Measurements from ENCODE around the gene HOXD1.
A peak's percentile ranks its signal among the peaks of the same experiment; 100 is the strongest.

The HOXD1 gene

GRCh38 chr2:176165370-176166050, 23.0 kb upstream of the HOXD1 start:
- DNase-seq (ENCODE audit: low spot score): no peak

GRCh38 chr2:176166272-176166671, 22.2 kb upstream of the HOXD1 start:
- DNase-seq (ENCODE audit: low spot score): no peak

- DNase-seq (ENCODE audit: low spot score): no peak
These were observed 21.1 kb upstream of the HOXD1 start for GRCh38 chr2:176167398-176167797.

- no peak for DNase-seq (ENCODE audit: low spot score)
These were observed 19.3 kb upstream of the HOXD1 start for GRCh38 chr2:176169181-176169580.

DNA sequence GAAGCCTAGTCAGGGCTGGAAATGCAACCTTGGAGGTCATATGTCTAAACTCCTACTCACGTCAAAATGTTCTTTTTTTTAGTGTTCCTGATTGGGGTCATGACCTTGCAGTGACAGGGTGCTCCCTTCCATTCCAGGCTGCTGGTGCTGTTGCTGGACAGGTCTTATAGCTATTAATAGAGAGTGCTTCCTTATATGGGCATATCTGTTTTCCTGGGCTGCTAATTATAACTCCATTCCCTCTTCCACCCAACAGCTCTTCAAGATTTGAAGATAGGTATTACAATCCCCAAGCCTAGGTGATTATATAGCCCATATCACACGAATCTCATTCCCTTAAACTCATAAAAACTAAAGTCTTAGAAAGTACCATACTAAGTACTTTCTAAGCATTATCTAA, 18.8 kb upstream of the HOXD1 start:
- no peak for DNase-seq (ENCODE audit: low spot score)

- no peak for DNase-seq (ENCODE audit: low spot score)
These were observed 17.7 kb upstream of the HOXD1 start for GRCh38 chr2:176170602-176171305.

- DNase-seq (ENCODE audit: low spot score): no peak
These were observed 17.0 kb upstream of the HOXD1 start for GRCh38 chr2:176171351-176172006.

DNA sequence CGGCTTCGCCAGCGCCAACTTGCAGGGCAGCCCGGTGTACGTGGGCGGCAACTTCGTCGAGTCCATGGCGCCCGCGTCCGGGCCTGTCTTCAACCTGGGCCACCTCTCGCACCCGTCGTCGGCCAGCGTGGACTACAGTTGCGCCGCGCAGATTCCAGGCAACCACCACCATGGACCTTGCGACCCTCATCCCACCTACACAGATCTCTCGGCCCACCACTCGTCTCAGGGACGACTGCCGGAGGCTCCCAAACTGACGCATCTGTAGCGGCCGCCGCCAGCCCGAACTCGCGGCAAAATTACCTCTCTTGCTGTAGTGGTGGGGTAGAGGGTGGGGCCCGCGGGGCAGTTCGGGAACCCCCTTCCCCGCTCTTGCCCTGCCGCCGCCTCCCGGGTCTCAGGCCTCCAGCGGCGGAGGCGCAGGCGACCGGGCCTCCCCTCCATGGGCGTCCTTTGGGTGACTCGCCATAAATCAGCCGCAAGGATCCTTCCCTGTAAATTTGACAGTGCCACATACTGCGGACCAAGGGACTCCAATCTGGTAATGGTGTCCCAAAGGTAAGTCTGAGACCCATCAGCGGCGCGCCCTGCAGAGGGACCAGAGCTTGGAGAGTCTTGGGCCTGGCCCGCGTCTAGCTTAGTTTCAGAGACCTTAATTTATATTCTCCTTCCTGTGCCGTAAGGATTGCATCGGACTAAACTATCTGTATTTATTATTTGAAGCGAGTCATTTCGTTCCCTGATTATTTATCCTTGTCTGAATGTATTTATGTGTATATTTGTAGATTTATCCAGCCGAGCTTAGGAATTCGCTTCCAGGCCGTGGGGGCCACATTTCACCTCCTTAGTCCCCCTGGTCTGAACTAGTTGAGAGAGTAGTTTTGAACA, 16.2 kb upstream of the HOXD1 start:
- no peak for DNase-seq (ENCODE audit: low spot score)

DNA sequence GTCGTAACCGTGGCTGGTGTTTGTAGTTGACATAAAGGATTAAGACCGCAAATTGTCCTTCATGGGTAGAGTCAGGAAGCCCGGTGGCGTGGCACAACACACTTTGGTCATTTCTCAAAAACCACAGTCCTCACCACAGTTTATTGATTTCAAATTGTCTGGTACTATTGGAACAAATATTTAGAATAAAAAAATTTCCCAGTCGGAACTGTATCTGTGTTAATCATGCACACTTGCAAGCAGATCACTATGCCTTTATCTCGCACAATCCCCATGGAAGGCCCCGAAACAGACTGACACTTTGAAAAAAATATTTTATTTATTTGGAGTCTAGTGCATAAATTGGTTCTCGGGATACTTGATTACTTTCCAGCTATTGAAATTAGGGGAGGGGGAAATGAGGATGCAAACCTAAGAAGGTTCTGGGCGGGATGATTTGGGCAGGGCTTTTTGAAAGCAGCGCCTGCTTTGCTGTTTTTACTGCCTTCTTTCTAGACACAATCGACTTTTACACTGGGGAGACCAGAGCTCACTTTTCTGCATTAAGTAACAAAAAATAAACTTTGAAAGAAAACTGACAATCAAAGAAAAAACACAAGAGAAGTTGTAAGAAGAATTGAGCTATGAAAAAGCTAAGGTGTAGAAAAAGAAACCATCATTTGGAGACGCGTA, 15.4 kb upstream of the HOXD1 start:
- no peak for DNase-seq (ENCODE audit: low spot score)

- no peak for DNase-seq (ENCODE audit: low spot score)
These were observed 14.7 kb upstream of the HOXD1 start for GRCh38 chr2:176173567-176174381.

DNA sequence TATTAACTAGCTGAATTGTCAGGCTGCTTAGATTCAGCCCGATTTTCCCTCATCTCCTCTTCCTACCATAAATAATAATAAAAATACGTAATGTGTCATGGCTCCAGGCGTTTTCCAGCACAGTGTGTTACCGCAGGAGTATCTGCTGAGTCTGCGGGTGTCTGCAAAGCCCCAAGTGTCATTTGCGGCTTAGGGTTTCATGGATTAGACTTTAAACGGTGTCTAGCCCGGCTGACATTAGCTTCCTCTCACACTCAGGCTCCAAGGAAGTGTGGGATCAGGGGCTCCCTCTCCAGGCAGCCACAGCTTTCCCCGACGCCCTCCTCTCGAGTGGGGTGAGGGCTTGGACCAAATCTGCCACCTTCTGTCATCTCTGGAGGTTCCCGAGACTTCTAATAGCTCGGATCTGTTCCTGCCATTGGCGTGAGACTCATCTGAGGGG, 14.1 kb upstream of the HOXD1 start:
- DNase-seq (ENCODE audit: low spot score): no peak

- no peak for DNase-seq (ENCODE audit: low spot score)
These were observed 13.4 kb upstream of the HOXD1 start for GRCh38 chr2:176174824-176175708.

DNA sequence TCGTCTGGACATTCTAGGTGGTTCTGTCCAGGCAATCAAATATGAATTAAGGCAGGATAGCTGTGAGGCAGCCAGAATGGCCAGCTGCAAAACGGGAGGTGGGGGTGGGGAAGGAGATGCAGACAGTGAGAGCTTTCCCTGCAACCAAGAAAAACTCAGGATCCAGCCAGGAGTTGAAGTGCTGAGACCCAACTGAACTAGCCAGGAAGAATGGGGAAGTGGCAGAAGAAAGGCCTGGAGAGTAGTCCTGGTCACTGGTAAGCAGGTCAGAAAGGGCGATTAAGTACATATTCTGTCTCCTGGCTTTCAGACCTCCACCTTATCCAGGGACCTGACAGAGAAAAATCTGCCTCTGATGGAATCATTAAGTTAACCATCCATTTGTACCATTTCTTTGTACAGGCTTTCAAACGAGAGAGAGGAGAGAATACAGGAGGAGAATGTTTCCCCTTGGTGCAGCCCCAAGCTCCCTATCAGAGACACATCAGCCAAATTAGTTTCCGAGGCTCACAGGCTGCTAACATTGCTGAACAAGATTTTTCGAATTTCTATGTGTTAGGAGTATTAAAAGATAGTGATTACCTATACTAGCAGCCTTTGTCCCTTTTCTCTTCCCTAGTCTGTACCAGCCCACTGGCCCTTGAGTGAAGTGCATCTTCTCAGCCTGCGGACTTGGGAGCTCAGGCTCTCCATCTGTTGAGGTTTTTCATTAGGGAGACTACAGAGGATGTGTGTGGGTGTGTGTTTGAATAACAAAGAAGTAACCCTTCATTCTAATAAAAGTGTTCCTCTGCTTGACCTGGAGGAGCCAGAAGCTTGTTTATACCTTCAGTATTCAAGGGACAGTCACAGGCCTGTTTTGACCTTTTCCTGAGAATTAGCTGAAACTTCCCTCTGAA, 12.5 kb upstream of the HOXD1 start:
- no peak for DNase-seq (ENCODE audit: low spot score)

DNA sequence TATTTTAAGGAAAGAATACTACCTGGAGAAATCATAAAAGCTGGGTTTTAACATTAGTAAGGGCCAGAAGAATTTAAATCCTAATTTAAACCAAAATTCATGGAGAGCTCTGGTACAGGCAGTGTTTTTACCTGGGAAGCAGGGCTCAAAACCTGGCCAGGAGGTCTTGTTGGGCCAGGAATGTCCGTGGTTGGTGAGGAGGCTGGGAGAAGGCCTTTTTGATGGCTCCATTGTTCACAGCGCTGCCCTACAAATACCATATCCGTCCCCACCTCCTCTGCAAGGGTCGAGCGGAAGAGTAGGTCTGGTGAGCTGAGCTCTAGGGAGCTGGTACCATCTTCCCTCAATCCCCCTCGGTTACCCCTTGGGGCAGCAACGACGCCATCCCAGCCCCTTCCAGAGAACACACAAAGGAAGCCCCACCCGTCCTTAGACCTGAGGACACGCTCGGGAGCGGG, 10.9 kb upstream of the HOXD1 start:
- DNase-seq (ENCODE audit: low spot score): peak; percentile 48

- peak; percentile 59 for DNase-seq (ENCODE audit: low spot score)
These were observed 10.3 kb upstream of the HOXD1 start for GRCh38 chr2:176178038-176178756.

DNA sequence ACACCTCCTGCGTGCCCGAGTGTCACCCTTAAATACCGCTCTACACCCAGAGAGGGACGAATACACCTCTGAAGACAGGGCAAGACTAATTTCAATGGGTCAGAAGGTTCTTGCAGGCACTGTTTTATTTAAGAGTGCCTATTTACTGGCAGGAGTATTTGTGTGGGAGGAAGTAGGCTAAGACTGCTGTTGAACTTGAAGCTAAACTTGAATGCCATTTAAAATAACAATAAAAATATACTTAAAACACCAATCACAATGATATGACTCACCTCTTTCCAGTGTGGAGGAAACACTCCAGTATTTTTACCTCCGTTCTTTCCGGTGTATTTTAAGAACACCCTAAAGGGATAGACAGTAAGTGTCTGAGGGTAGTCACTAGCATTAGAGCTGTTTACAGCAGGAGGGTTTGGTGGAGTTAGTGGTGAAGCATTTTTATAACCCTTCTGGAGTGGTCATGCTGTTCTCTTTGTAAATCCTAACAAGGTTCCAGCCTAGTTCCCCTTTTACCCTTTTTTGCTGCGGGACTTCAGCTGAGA, 9.6 kb upstream of the HOXD1 start:
- DNase-seq (ENCODE audit: low spot score): peak; percentile 87

GRCh38 chr2:176181551-176181950, 6.9 kb upstream of the HOXD1 start:
- no peak for DNase-seq (ENCODE audit: low spot score)

- DNase-seq (ENCODE audit: low spot score): no peak
These were observed 5.8 kb upstream of the HOXD1 start for GRCh38 chr2:176182671-176183070.

Measured in kidney capillary endothelial cell (primary cell).